OCI-LY7 (cell line): ENCODE measurements around the gene RACGAP1. TPM values are rescaled to one million over a fixed set of nuclear protein-coding genes. Genes with fewer than 3 reads are reported as not detected.

Source experiments
- BruUV-seq: library from RNA; stranded (reverse); fragments of 400-500 nt; replicated peaks from 2 replicates; lab custom pipeline; 2021; lab: Mats Ljungman, UMichigan
- CTCF ChIA-PET: fragments of 300-600 bp; sonication (Branson Sonifier 250); formaldehyde crosslinking; loops from one replicate; lab custom pipeline; 2022; ENCODE audit warnings: antibody characterized with exemption; ENCODE audit not compliant: unreplicated experiment; lab: Charles Lee
- POLR2A ChIA-PET: fragments of 300-600 bp; sonication (Branson Sonifier 250); formaldehyde crosslinking; loops from one replicate; lab custom pipeline; 2022; ENCODE audit warnings: antibody characterized with exemption; lab: Charles Lee
- DNase-seq: peaks from one replicate; pipeline ENCODE4 v3.0.0-alpha.2; 2015; ENCODE audit warnings: low spot score
- H2AFZ ChIP-seq: fragments of 200-600 bp; sonication (generic), shearing (Covaris generic); 2 replicates; pipeline ENCODE4 v1.6.1; 2014; ENCODE audit warnings: mild to moderate bottlenecking, antibody characterized with exemption, low read length, moderate library complexity
- H3K27ac ChIP-seq: fragments of 200-600 bp; sonication (generic); 2 replicates; pipeline ENCODE4 v1.5.1; 2014; ENCODE audit warnings: mixed run types, low read depth, mild to moderate bottlenecking, moderate library complexity, low read length, inconsistent platforms; ENCODE audit not compliant: poor library complexity, severe bottlenecking
- H3K36me3 ChIP-seq: fragments of 200-600 bp; sonication (generic); 2 replicates; pipeline ENCODE4 v1.6.1; 2014; ENCODE audit warnings: mild to moderate bottlenecking, antibody characterized with exemption, low read length, moderate library complexity, mixed read lengths; ENCODE audit not compliant: insufficient read depth
- H3K4me1 ChIP-seq: fragments of 200-600 bp; sonication (generic); 2 replicates; pipeline ENCODE4 v1.5.1; 2014; ENCODE audit warnings: mild to moderate bottlenecking, low read length; ENCODE audit not compliant: insufficient read depth, poor library complexity, severe bottlenecking
- H3K4me2 ChIP-seq: fragments of 200-600 bp; sonication (generic); 2 replicates; pipeline ENCODE4 v1.6.1; 2014; ENCODE audit warnings: mild to moderate bottlenecking, low read length
- H3K4me3 ChIP-seq: fragments of 200-600 bp; sonication (generic); 2 replicates; pipeline ENCODE4 v1.5.1; 2014; ENCODE audit warnings: mild to moderate bottlenecking, low read depth, low read length; ENCODE audit not compliant: poor library complexity, severe bottlenecking
- H3K79me2 ChIP-seq: fragments of 200-600 bp; sonication (generic); 2 replicates; pipeline ENCODE4 v1.6.1; 2016; ENCODE audit warnings: low read depth, mild to moderate bottlenecking, low read length, moderate library complexity, mixed read lengths; ENCODE audit not compliant: insufficient read depth
- H3K9me2 ChIP-seq: fragments of 200-600 bp; sonication (generic); 2 replicates; pipeline ENCODE4 v1.6.1; 2016; ENCODE audit warnings: mild to moderate bottlenecking, low read length, mixed read lengths; ENCODE audit not compliant: insufficient read depth
- H3K9me3 ChIP-seq: fragments of 200-600 bp; sonication (generic); 2 replicates; pipeline ENCODE4 v1.6.1; 2014; ENCODE audit warnings: mild to moderate bottlenecking, mixed run types, low read length, mixed read lengths
- H4K20me1 ChIP-seq: fragments of 200-600 bp; sonication (generic); 2 replicates; pipeline ENCODE4 v1.6.1; 2014; ENCODE audit warnings: mild to moderate bottlenecking, antibody characterized with exemption, low read length, moderate library complexity, mixed read lengths; ENCODE audit not compliant: insufficient read depth
- EZH2phosphoT487 ChIP-seq: fragments of 200-600 bp; sonication (generic); IDR thresholded peaks from 2 replicates; pipeline ENCODE4 v1.6.1; 2018; ENCODE audit warnings: low read depth, borderline replicate concordance, mild to moderate bottlenecking, mixed run types, antibody characterized with exemption, low read length, moderate library complexity, mixed read lengths
- intact Hi-C: fragments of 100-400 bp; cut with micrococcal nuclease; formaldehyde crosslinking; loops from one replicate; pipeline ENCODE4 v1.10.0; 2022; ENCODE audit not compliant: unreplicated experiment
- total RNA-seq, 2 experiments: library from RNA; depleted of rRNA in 1 of 2; stranded (reverse); fragments of >200 nt in 1 of 2; shearing (Covaris generic) in 1 of 2; gene quantifications; 2 replicates each; pipeline ENCODE4 v1.2.3, GENCODE V29; 2014 to 2022
- TF ChIP-seq, protein P1 (sequence below): fragments of 200-600 bp; sonication (generic); conservative IDR thresholded peaks from 2 replicates; pipeline ENCODE4 v1.5.1; 2014; ENCODE audit warnings: mild to moderate bottlenecking, antibody characterized with exemption, low read length, moderate library complexity, mixed read lengths

RACGAP1 gene
- total RNA-seq, 2 experiments from 2014 or later: 69.6 to 104 TPM

DNA sequence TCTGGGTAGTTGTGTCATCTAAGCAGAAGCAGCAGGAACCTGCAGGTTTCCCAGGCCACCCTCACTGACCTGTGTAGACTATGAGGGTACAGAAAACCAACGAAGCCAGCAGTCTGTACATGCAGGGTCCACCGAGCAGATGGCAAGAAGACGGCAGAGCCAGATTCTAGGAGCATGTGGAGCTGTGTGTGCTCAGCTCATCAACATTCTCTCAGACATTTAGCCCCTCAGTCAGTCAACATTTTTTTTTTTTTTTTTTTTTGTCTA, 24.8 kb upstream of the RACGAP1 start:
- POLR2A ChIA-PET: interaction anchor here (0.6 to 1.2 kb wide), 2 partner anchors 12 to 81 kb away, joined by 3 read pairs; no protein-coding TSS in a partner anchor
- H3K4me2 ChIP-seq: no peak overlapping the region
- TF ChIP-seq, protein P1, sequence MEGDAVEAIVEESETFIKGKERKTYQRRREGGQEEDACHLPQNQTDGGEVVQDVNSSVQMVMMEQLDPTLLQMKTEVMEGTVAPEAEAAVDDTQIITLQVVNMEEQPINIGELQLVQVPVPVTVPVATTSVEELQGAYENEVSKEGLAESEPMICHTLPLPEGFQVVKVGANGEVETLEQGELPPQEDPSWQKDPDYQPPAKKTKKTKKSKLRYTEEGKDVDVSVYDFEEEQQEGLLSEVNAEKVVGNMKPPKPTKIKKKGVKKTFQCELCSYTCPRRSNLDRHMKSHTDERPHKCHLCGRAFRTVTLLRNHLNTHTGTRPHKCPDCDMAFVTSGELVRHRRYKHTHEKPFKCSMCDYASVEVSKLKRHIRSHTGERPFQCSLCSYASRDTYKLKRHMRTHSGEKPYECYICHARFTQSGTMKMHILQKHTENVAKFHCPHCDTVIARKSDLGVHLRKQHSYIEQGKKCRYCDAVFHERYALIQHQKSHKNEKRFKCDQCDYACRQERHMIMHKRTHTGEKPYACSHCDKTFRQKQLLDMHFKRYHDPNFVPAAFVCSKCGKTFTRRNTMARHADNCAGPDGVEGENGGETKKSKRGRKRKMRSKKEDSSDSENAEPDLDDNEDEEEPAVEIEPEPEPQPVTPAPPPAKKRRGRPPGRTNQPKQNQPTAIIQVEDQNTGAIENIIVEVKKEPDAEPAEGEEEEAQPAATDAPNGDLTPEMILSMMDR: no peak
- no peak for TF ChIP-seq EZH2phosphoT487
- intact Hi-C loops: loop anchor here (10.0 kb wide), 1 partner anchor 185 kb away; no protein-coding TSS in a partner anchor
- BruUV-seq: no TSS peak
- CTCF ChIA-PET: interaction anchor here (0.8 kb wide), 1 partner anchor 11 kb away, joined by 4 read pairs; no protein-coding TSS in a partner anchor
- no peaks in the 10 kb centered on the region for H4K20me1 ChIP-seq
- H3K27ac ChIP-seq: no peak overlapping the region
- DNase-seq: no peak
- no peak overlapping the region for H3K4me3 ChIP-seq
- H3K4me1 ChIP-seq: peaks cover 13% of the 10 kb centered on the region
- no peaks in the 10 kb centered on the region for H3K36me3 ChIP-seq
- H3K79me2 ChIP-seq: no peaks in the 10 kb centered on the region
- no peaks in the 10 kb centered on the region for H3K9me3 ChIP-seq
- H2AFZ ChIP-seq: no peak overlapping the region
- H3K9me2 ChIP-seq: no peaks in the 10 kb centered on the region

DNA sequence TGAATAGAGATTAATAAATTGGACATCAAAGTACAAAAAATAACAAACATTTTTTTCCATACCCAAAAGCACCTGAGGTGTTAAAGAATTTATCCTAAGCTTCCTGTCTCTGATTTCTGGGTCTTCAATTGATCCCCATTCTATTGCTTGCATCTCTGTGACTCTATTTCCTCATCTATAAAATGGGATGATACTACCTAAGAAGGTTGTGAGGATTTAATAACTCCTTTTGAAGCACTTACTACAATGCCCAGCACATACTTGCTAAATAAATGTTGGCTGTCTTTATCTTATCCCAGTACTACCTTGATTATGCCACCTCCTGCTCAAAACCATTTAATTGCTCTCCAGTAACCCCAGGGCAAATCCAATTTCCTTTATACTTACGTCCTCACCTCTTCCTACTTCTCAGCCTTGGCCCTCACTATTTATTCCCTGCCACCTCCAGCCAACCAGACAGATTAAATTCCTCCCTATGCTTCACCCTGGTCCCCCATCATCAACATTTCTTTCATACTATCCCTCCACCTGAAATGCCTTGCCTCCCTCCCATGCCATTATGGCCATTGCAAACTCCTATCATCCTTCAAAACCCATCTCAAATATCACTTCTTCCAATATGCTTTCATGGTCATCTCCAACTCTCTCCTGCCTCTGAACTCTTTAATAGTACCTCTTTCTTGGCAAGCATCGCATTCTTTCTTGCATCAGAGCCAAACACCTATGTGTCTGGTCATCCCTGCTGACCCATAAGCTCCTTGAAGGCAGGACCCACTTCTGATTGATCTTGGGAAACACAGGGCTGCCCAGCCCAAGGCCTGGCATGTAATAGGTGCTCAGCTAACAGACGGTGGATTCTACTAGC, 24.2 kb upstream of the RACGAP1 start:
- Histone ChIP-seq H4K20me1 (no peaks in the 10 kb centered on the region), H3K79me2 (no peaks in the 10 kb centered on the region), H2AFZ (no peak overlapping the region), H3K9me2 (no peaks in the 10 kb centered on the region), H3K27ac (no peak overlapping the region), H3K4me2 (no peak overlapping the region), H3K4me3 (no peak overlapping the region), H3K4me1 (peaks cover 13% of the 10 kb centered on the region), H3K36me3 (no peaks in the 10 kb centered on the region), H3K9me3 (no peaks in the 10 kb centered on the region)
- intact Hi-C loops: loop anchor here (10.0 kb wide), 1 partner anchor 185 kb away; no protein-coding TSS in a partner anchor
- TF ChIP-seq, protein P1: no peak
- TF ChIP-seq EZH2phosphoT487: no peak
- DNase-seq: no peak
- ChIA-PET POLR2A (interaction anchor here (0.7 to 1.2 kb wide), 3 partner anchors 20 to 95 kb away, joined by 3 read pairs; no protein-coding TSS in a partner anchor), CTCF (interaction anchor here (0.8 kb wide), 1 partner anchor 10 kb away, joined by 4 read pairs; no protein-coding TSS in a partner anchor)
- no TSS peak for BruUV-seq
